RPMI8226 (cell line): ENCODE results near the gene DNAH2.

ENCODE experiments used
- DNase-seq: peaks from one replicate; pipeline ENCODE4 v3.0.0-alpha.2; 2015

Gene DNAH2

DNA sequence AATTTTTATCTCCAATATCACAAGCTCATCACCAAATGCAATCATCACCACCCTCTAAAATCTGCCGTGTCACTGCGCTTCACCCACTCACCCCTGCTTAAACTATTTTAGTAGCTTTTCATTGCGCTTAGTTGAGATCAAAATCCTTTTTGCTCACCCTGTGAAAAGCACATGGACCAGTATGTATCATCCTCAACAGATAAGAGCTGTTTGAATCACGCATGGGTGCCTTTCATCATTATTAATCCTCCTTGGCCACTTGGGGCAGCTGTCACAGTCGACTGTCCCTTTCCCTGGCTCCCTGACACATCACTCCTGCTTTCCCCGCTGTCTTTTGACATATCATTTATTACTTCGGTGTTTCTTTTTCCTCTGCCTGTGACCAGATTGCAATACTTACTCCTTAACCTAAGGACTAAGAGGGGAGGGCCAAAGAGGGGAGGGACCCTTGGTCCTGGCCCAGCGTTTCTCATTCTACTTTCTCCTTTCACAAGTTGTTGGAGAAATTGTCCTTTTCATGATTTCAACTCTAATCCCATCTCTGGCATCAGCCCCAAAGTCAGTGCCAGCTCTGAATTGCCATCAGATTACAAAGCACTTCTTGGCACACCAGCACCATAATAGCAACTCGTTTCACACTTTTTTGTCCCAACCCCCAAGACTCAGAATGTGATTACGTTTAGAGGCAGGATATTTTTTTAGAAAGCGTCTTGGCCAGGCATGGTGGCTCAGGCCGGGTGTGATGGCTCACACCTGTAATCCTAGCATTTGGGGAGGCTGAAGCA is 107.9 kb downstream of the DNAH2 start:
- DNase-seq, result no peak

DNA sequence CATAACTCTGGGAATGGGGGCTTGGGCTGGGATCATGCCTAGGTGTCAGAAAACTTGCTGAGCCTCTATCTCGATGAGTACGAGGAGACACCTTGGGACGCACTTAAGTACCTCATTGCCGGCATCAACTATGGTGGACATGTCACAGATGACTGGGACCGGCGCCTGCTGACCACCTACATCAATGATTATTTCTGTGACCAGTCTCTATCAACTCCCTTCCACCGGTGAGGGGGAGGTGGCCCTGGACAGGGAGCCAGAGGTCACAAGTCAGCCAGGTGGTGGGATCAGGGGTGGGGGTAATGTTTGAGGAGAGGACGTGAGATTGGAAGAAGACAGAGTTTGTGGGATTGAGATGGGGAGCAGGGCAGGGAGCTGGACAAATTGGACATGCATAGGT is 113.1 kb downstream of the DNAH2 start:
- DNase-seq, result no peak

DNA sequence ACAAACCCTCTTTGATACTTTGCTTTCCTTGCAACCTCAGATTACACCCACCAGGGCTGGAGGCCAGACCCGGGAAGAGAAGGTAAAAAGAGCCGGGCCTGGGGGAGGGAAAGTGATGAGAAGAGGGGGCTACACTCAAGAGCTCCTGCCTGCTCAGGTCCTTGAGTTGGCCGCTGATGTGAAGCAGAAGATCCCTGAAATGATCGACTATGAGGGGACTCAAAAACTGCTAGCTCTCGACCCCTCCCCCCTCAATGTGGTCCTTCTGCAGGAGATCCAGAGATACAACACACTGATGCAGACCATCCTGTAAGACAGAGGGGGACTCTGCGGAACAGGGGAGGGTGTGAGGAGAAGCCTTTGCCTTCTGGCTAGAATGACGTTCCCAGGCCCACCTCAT is 113.7 kb downstream of the DNAH2 start:
- no peak for DNase-seq

DNA sequence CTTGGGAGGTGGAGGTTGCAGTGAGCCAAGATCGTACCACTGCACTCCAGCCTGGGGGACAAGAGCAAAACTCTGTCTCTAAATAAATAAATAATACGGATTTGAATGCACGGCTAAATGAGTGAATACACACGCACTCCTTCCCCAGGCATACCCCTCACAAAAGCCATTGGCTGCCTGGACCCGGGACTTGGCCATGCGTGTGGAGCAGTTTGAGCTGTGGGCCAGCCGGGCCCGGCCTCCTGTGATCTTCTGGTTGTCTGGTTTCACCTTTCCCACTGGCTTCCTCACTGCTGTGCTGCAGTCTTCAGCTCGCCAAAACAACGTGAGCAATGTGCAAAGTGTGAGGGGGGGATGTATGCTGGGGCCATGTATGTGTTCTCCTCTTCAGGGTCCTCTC is 114.9 kb downstream of the DNAH2 start:
- no peak for DNase-seq

DNA sequence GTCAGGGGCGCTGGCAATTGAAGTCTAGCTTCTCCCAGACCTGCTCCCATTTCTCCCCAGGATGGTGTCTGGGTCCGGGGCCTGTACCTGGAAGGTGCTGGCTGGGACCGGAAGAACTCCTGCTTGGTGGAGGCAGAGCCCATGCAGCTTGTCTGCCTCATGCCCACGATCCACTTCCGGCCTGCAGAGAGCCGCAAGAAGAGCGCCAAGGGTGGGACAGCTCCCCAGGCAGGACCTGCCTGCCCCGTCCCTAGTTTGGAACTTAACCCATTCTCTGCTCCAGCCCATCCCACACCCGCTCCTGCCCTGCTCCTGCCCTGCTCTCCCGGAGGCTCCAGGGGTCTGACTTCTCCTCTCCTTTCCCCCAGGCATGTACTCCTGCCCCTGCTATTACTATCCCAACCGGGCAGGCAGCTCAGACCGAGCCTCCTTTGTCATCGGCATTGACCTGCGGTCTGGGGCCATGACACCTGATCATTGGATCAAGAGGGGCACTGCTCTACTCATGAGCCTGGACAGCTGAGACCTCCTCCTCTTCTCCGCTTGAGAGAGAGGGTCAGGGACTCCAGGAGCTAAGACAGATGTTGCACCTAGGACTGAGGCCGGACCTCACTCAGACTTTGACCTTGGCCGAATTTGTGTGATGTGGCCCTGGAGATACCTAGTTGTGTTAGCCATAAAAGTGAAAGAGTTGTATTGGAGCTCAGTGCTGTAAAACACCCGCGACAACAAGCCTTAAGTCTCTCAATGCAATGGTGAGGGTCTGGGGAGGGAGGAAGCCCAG is 115.7 kb downstream of the DNAH2 start:
- no peak for DNase-seq

DNA sequence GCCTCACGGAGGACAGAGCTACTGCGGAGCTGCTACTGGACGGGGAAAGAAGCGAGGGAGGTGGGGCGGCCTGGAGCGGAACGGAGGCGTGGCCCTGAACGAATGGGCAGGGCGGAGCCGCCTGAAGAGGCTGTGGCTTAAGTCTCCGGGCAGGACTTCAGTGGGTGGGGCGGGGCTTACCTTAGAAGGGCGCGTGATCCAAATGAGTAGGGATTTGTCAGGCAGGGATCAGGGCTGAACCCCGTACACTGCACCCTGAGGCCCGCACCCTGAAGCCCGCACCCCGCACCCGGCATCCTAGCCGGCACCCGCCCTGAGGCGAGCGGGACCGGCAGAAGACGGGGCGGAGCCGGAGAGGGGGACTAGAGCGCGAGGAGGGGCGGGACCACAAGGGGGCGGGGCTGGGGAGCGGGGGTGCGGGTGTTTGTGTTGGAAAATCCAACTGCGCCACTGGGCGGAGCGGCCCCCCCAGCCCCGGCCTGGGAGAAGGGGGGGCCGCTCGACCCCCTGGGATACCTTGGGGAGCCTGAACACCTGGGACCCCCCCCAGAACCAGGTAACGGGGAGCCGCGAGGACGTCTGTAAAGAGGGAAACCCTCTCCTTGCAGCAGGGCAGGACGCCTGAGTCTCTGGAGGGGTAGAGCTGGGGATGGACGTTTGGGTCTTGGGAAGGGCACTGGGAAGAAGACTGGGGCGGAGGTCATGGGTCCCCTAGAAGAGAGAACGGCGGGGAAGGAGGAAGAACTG is 116.4 kb downstream of the DNAH2 start, which contains the start of gene KDM6B:
Gene KDM6B (plus strand): TSS at position 423 of the 747 bp plus-strand sequence. CDS start 11,338 bp downstream, outside the sequence.
- DNase-seq, result peak; percentile 90

DNA sequence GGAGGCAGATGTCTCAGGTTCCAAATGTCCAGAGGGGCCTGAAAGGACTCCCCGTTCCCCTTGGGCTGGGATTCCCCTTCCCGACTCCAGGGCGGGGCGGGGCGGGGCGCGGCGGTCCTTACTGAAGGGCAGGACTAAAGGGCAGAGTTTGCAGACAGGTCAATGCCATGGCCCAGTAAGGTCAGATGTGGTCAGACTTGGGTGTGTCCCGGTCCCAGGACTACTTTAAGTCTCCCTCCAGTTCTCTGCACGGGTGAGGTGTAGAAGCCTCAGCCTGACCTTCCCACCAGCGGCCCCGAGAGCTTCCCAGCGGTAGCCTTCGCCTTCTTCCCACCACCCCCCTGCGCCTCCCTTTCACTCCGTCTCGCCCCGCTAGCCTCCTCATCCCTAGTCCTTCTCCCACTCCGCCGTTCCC is 117.0 kb downstream of the DNAH2 start:
- DNase-seq, result peak; percentile 43

GRCh38 chr17:7834957-7835813 is 117.6 kb downstream of the DNAH2 start:
- DNase-seq, result peak; percentile 91

- no peak for DNase-seq
Observed at GRCh38 chr17:7835814-7836595, 118.5 kb downstream of the DNAH2 start.

- peak; percentile 93 for DNase-seq
Observed at GRCh38 chr17:7836596-7837407, 119.3 kb downstream of the DNAH2 start.

DNA sequence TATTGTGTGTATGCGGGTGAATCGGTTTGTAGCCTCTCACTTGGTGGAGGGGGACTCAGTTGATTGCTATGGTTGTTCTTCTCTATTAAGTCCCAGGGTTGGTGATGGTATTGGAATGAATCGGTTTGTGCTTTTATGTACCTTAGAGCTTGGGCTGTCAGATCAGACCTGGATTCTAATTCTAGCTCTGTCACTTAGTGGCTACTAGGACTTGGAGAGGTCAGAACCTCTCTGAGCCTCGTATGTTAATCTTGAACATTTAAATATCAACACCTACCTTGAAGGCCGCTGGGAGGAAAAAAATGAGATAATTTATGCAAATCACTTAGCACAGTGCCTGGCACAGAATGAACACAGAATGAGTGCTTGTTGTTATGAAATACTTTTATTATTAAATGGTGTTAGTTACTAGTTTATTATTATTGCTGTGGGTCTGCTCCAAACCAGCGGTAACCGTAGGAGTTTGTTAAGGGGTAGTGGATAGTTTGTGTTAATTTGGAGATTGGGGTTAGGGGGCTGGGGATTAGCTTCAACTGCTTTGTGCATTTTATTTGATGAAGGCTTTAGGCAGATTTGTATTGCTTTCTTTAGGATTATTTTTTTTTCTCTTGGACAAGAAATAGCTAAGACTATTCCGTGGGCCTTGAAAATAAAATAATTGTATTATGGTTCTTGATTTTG is 120.0 kb downstream of the DNAH2 start:
- peak; percentile 55 for DNase-seq

GRCh38 chr17:7838090-7839075 is 120.8 kb downstream of the DNAH2 start:
- peak; percentile 41 for DNase-seq

GRCh38 chr17:7839190-7839875 is 121.8 kb downstream of the DNAH2 start:
- no peak for DNase-seq

DNA sequence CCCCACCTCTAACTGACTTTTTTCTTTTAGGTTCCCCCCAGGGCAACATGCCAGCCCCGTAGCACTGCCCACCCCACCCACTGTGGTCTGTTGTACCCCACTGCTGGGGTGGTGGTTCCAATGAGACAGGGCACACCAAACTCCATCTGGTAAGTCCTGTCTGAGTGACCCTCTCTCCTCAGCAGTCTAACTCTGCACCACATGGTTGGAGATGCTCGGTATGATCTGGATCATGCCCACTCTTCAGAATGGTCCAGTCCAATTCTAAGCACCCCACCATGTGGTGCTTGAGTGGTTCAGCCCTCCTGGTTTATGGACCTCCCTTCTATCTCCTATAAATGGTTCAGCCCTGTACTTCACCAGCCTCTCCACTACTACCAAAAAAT is 122.3 kb downstream of the DNAH2 start:
- no peak for DNase-seq

- DNase-seq, result no peak
Observed at GRCh38 chr17:7840441-7840840, 122.9 kb downstream of the DNAH2 start.

DNA sequence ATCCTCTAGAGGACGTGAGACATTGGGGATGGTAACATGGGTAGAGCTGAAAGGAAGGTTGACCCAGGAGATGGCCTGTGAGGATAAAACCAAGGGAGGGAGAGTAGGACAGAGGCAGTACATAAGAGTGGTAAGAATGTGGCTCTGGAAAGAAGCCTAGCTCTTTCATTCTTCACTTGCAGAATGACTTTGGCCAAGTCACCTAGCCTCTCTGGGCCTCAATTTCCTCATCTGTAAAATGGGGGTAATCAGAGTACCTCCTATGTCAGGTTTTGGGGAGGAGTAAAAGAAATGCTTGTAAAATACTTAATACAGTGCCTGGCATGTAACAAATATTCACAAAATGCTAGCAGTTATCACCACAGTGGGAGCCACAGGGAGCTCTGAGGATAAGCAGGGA is 123.3 kb downstream of the DNAH2 start:
- DNase-seq, result no peak

- peak; percentile 79 for DNase-seq
Observed at GRCh38 chr17:7841396-7841914, 123.9 kb downstream of the DNAH2 start.

- DNase-seq, result peak; percentile 81
Observed at GRCh38 chr17:7841915-7842379, 124.4 kb downstream of the DNAH2 start.
